Limb (tissue), 2 donors: ENCODE measurements around the gene ZMYM3.

ENCODE experiments used
- DNase-seq, 2 donors: peaks; one replicate each; pipeline ENCODE4 v3.0.0-alpha.2; 2016; ENCODE audit errors: extremely low spot score in 2 of 2

The ZMYM3 gene

GRCh38 chrX:71214604-71215337, 39.2 kb downstream of the ZMYM3 start:
- DNase-seq: no peak

GRCh38 chrX:71214152-71214551, 39.8 kb downstream of the ZMYM3 start:
- DNase-seq: no peak

- no peak for DNase-seq
Measured at GRCh38 chrX:71212536-71212935, 41.4 kb downstream of the ZMYM3 start.

GRCh38 chrX:71210816-71211215, 43.1 kb downstream of the ZMYM3 start:
- DNase-seq: no peak

GRCh38 chrX:71199252-71200008, 54.5 kb downstream of the ZMYM3 start:
- no peak for DNase-seq

GRCh38 chrX:71198066-71198465, 55.9 kb downstream of the ZMYM3 start:
- no peak for DNase-seq

- DNase-seq: no peak
Measured at GRCh38 chrX:71195964-71196649, 57.8 kb downstream of the ZMYM3 start.

- DNase-seq: no peak
Measured at GRCh38 chrX:71191248-71191647, 62.7 kb downstream of the ZMYM3 start.
